Retinal pigment epithelial cell (primary cell): ENCODE data around the gene MAP3K21.

Source experiments
- DNase-seq: peaks from one replicate; pipeline ENCODE4 v3.0.0-alpha.2; 2010; ENCODE audit warnings: low read depth
- H3K4me3 ChIP-seq: 2 replicates; pipeline ENCODE4 v1.5.1; 2011; ENCODE audit warnings: mild to moderate bottlenecking, low read length, control low read depth, moderate library complexity
- CTCF ChIP-seq: conservative IDR thresholded peaks from 2 replicates; pipeline ENCODE4 v1.5.1; 2011; ENCODE audit warnings: low read depth, low read length, control low read depth, inconsistent platforms

The MAP3K21 gene

GRCh38 chr1:233383984-233384383 lies 56.5 kb downstream of the MAP3K21 start:
- H3K4me3 ChIP-seq, result no peak overlapping the region
- DNase-seq, result no peak
- no peak for TF ChIP-seq CTCF

DNA sequence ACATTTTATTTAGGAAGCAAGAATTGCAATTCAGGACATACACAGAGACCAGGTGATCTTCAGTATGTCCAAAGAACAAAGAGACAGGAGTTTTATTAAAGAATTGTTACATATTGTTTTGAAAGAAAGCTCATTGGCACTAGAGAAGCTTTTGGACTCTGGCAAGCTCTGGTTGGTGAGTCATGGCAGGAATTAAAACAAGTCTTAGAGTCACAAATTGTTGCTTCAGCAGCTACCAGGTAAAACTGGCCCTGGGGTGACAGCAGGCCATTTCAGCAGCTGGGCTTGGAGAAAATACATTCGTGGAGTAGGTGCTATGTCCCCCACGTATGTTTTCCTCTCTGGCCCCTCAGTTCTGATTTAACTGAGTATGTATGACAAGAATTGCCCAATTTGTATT lies 58.8 kb downstream of the MAP3K21 start:
- no peak for TF ChIP-seq CTCF
- DNase-seq, result no peak

GRCh38 chr1:233387585-233387984 lies 60.1 kb downstream of the MAP3K21 start:
- no peak for TF ChIP-seq CTCF
- no peak overlapping the region for H3K4me3 ChIP-seq
- DNase-seq, result no peak

More for the DNA sequence above, 58.8 kb downstream of the MAP3K21 start:
- H3K4me3 ChIP-seq, result no peak overlapping the region

- no peak for DNase-seq
- TF ChIP-seq CTCF, result no peak
- no peak overlapping the region for H3K4me3 ChIP-seq
These were observed 61.6 kb downstream of the MAP3K21 start for GRCh38 chr1:233389169-233389568.

- no peak for DNase-seq
- TF ChIP-seq CTCF, result no peak
- no peak overlapping the region for H3K4me3 ChIP-seq
These were observed 62.4 kb downstream of the MAP3K21 start for GRCh38 chr1:233389893-233390292.

DNA sequence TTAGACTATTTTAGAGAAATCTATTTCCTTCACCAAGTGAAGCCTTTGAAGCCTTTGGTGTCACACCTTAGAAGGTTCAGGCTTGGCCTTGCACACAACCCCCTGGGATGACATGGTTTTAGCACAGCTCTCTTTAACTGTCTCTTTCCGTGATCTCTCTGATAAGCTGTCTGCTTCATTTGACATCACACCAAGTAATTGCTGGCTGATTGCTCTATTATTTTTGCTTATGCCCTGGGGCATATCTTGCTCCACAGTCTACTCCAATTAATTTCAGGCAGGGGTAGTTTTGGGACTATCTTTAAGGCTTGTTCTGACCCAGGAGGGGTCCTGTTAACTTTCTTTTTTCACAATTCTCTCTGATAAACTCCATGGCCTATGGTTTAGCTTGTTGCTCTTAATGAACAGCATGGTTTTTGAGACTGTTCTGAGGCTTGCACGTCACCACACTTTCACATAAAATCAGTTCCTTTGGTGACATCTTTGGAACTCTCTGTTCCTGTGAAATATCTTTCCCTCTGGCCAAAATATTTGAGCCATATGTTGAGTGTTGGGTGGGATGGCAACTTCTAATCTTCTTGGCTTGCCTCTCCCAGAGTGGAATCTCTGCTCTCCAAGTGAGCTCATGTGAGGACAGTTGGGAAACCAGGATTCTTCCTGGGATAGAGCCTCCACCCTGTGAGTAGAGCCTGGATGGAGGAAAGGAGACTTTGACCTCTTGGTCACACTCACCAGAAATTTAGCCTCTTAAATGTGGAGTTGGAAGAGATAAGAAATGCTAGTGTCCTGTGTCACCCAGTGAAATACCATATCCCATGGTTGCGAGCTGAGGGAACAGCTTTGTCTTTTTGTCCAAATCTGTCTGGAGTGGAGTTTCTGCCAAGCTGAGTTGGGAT lies 63.6 kb downstream of the MAP3K21 start:
- no peak overlapping the region for H3K4me3 ChIP-seq
- no peak for DNase-seq
- TF ChIP-seq CTCF, result no peak
